ENCODE results near the gene DYNC1LI1. TPM values are rescaled to one million over a fixed set of nuclear protein-coding genes. Genes with fewer than 3 reads are reported as not detected.

Gene DYNC1LI1
- total and polyA plus RNA-seq, 2 of the 4 experiments (the other 2 are of a cell fraction) = 25.2 to 30.8 TPM

GRCh38 chr3:32571192-32571485 is 481 bp upstream of the DYNC1LI1 start:
- Histone ChIP-seq H3K79me1 (ENCODE audit: low read depth in 1 of 2, low read length in 2 of 2) (peaks cover 13 to 15% of the 10 kb centered on the region in 2 experiments; a peak in 3 of 4 replicates), H3K4me2 (ENCODE audit: low read depth, low read length) (peak overlapping the region; percentile 83), H3K18ac (ENCODE audit: low read depth, low read length) (peak overlapping the region; percentile 79), H3K9me3 (ENCODE audit: control insufficient read depth, insufficient read depth, low read length) (no peaks in the 10 kb centered on the region), H2AK9ac (replicated peaks; ENCODE audit: low read depth, low read length, poor library complexity) (peak overlapping the region; percentile 83), H2AFZ (replicated peaks; ENCODE audit: low read length, poor library complexity) (peak overlapping the region; percentile 95), H3K9me1 (ENCODE audit: insufficient read depth, low read length) (peaks cover 2% of the 10 kb centered on the region; the same call in 1 of the 2 replicates), H4K8ac (ENCODE audit: low read depth in 2 of 2, low read length in 2 of 2) (peak overlapping the region; percentile 87), H2BK20ac (ENCODE audit: low read depth, low read length) (no peak overlapping the region), H3K4me3 (ENCODE audit: insufficient read depth, low read depth, low read length) (peak overlapping the region; percentile 90), H3K27ac (ENCODE audit: insufficient read depth, low read length) (peak overlapping the region; percentile 93), H2BK120ac (ENCODE audit: low read depth, low read length) (peak overlapping the region; percentile 79; the same call in 1 of the 2 replicates), H3K4ac (ENCODE audit: low read depth, low read length) (peak overlapping the region; percentile 92), H3K9ac (ENCODE audit: low read depth, low read length) (peak overlapping the region; percentile 88), H3K36me3 (ENCODE audit: control insufficient read depth, insufficient read depth, low read length) (no peaks in the 10 kb centered on the region), H2BK15ac (ENCODE audit: low read depth, low read length) (peak overlapping the region; percentile 47; the same call in 1 of the 3 replicates), H3K14ac (replicated peaks; ENCODE audit: low read depth, low read length) (peak overlapping the region; percentile 88), H3K4me1 (ENCODE audit: control insufficient read depth, insufficient read depth, low read length) (peaks cover 1% of the 10 kb centered on the region), H4K5ac (ENCODE audit: low read depth, low read length) (peak overlapping the region; percentile 93), H4K91ac (ENCODE audit: insufficient read depth, low read depth, low read length) (peak overlapping the region; percentile 58), H2BK5ac (ENCODE audit: low read depth, low read length, poor library complexity, severe bottlenecking) (peak overlapping the region; percentile 91), H3K27me3 (ENCODE audit: control insufficient read depth, insufficient read depth, low read length) (no peaks in the 10 kb centered on the region), H2AK5ac (ENCODE audit: low read depth, low read length) (0 out of 2 replicates have a peak overlapping the region, but pooled peaks have one; percentile 10), H3K23ac (ENCODE audit: low read depth, low read length) (peak overlapping the region; percentile 65; the same call in 1 of the 2 replicates), H3K56ac (ENCODE audit: extremely low read depth, insufficient read depth, low read length) (peak overlapping the region; percentile 75), H4K20me1 (ENCODE audit: insufficient read depth, low read length) (peaks cover 14% of the 10 kb centered on the region; the same call in 1 of the 2 replicates)
- ChIA-PET POLR2A (ENCODE audit: unreplicated experiment) (no interaction called here), CTCF (no interaction called here)
- in situ Hi-C loops (cut with MboI; ENCODE audit: low sequenced_read_pairs) = no loop called here
- peak; percentile 38 for ATAC-seq (ENCODE audit: low read depth)
- TF ChIP-seq CHD1 (IDR thresholded peaks at IDR 0.05; ENCODE audit: low read depth, low read length) = no peak
- no peak for TF ChIP-seq USF2 (IDR thresholded peaks at IDR 0.05; ENCODE audit: low read depth, low read length)
- TF ChIP-seq, protein P1, sequence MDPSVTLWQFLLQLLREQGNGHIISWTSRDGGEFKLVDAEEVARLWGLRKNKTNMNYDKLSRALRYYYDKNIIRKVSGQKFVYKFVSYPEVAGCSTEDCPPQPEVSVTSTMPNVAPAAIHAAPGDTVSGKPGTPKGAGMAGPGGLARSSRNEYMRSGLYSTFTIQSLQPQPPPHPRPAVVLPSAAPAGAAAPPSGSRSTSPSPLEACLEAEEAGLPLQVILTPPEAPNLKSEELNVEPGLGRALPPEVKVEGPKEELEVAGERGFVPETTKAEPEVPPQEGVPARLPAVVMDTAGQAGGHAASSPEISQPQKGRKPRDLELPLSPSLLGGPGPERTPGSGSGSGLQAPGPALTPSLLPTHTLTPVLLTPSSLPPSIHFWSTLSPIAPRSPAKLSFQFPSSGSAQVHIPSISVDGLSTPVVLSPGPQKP (IDR thresholded peaks at IDR 0.05; ENCODE audit: borderline replicate concordance, low read depth, low read length) = no peak
- no peak for TF ChIP-seq RAD21 (IDR thresholded peaks at IDR 0.05; ENCODE audit: low read length)
- no peak for TF ChIP-seq RCOR1 (IDR thresholded peaks at IDR 0.05; ENCODE audit: insufficient replicate concordance, low read length)
- TF ChIP-seq POLR2A (IDR thresholded peaks at IDR 0.05; ENCODE audit: low read depth, low read length) = no peak
- TF ChIP-seq CEBPB (IDR thresholded peaks at IDR 0.05; ENCODE audit: low read depth, low read length) = no peak
- TF ChIP-seq MXI1 (IDR thresholded peaks at IDR 0.05; ENCODE audit: borderline replicate concordance, low read depth, low read length) = no peak
- TF ChIP-seq MAZ (IDR thresholded peaks at IDR 0.05; ENCODE audit: borderline replicate concordance, low read depth, low read length) = no peak
- TF ChIP-seq RFX5 (IDR thresholded peaks at IDR 0.05; ENCODE audit: low read depth, low read length) = no peak
- TF ChIP-seq, protein P2, sequence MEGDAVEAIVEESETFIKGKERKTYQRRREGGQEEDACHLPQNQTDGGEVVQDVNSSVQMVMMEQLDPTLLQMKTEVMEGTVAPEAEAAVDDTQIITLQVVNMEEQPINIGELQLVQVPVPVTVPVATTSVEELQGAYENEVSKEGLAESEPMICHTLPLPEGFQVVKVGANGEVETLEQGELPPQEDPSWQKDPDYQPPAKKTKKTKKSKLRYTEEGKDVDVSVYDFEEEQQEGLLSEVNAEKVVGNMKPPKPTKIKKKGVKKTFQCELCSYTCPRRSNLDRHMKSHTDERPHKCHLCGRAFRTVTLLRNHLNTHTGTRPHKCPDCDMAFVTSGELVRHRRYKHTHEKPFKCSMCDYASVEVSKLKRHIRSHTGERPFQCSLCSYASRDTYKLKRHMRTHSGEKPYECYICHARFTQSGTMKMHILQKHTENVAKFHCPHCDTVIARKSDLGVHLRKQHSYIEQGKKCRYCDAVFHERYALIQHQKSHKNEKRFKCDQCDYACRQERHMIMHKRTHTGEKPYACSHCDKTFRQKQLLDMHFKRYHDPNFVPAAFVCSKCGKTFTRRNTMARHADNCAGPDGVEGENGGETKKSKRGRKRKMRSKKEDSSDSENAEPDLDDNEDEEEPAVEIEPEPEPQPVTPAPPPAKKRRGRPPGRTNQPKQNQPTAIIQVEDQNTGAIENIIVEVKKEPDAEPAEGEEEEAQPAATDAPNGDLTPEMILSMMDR (conservative IDR thresholded peaks at IDR 0.05; ENCODE audit: low read depth, low read length) = no peak
- TF ChIP-seq SMC3 (IDR thresholded peaks at IDR 0.05; ENCODE audit: low read depth, low read length) = no peak
- no peak for TF ChIP-seq NFE2L2 (IDR thresholded peaks at IDR 0.05; ENCODE audit: low read depth, low read length)
- TF ChIP-seq FOS (IDR thresholded peaks at IDR 0.05; ENCODE audit: low read depth, low read length) = no peak
- no peak for TF ChIP-seq MAFK (IDR thresholded peaks at IDR 0.05; ENCODE audit: low read depth, low read length)
- no peak for TF ChIP-seq BHLHE40 (IDR thresholded peaks at IDR 0.05; ENCODE audit: low read depth, low read length)
- BruUV-seq (replicated peaks) = TSS peak; percentile 52
- DNase-seq = no peak
- WGBS, 2 experiments (ENCODE audit: extremely low coverage in 2 of 2, insufficient read length in 1 of 2) = 0% methylated on average over 1 of the region's 14 CpGs; no CpG with 5 or more reads in 1 of the 2 experiments
- dilution Hi-C loops (cut with HindIII; ENCODE audit: low sequenced_read_pairs, unreplicated experiment) = no loop called here
- intact Hi-C loops (cut with micrococcal nuclease) = loop anchor here (2.0 kb wide), 3 partner anchors 60 to 178 kb away; no protein-coding TSS in a partner anchor

Data from IMR-90 (cell line).